GM23338 (cell line): ENCODE results near the gene KCTD8. TPM values are rescaled to one million over a fixed set of nuclear protein-coding genes. Genes with fewer than 3 reads are reported as not detected.

ENCODE experiments used
- ATAC-seq: fragments of 200-7000 bp; cut with Tn5 transposase; 3 replicates; pipeline ENCODE4 v1.9.1; 2020
- DNase-seq: peaks from one replicate; pipeline ENCODE4 v3.0.0-alpha.2; 2015; ENCODE audit warnings: low spot score
- H2AFZ ChIP-seq: fragments of 200-600 bp; sonication (generic); 2 replicates; pipeline ENCODE4 v1.8.0; 2016; ENCODE audit warnings: antibody characterized with exemption, mild to moderate bottlenecking, moderate library complexity
- H3F3A ChIP-seq: fragments of 200-600 bp; sonication (generic); replicated peaks from 2 replicates; pipeline ENCODE4 v1.8.0; 2017; ENCODE audit warnings: antibody characterized with exemption, mixed run types, low read depth
- H3K27ac ChIP-seq: fragments of 200-600 bp; sonication (generic); 2 replicates; pipeline ENCODE4 v1.6.1; 2016; ENCODE audit warnings: low read depth
- H3K27me3 ChIP-seq: fragments of 200-600 bp; sonication (generic); 2 replicates; pipeline ENCODE4 v1.8.0; 2016; ENCODE audit warnings: mild to moderate bottlenecking, mixed run types, moderate library complexity; ENCODE audit not compliant: insufficient read depth
- H3K36me3 ChIP-seq: fragments of 200-600 bp; sonication (generic); 2 replicates; pipeline ENCODE4 v1.8.0; 2016; ENCODE audit warnings: mild to moderate bottlenecking; ENCODE audit not compliant: insufficient read depth
- H3K4me1 ChIP-seq: fragments of 200-600 bp; sonication (generic); 2 replicates; pipeline ENCODE4 v1.8.0; 2016; ENCODE audit warnings: mild to moderate bottlenecking, moderate library complexity; ENCODE audit not compliant: insufficient read depth
- H3K4me2 ChIP-seq: fragments of 200-600 bp; sonication (generic); 2 replicates; pipeline ENCODE4 v1.7.1; 2017; ENCODE audit warnings: mixed run types
- H3K4me3 ChIP-seq: fragments of 200-600 bp; sonication (generic); 2 replicates; pipeline ENCODE4 v1.6.1; 2016; ENCODE audit warnings: mixed run types
- H3K79me2 ChIP-seq: fragments of 200-600 bp; sonication (generic); replicated peaks from 2 replicates; pipeline ENCODE4 v1.8.0; 2017; ENCODE audit warnings: mild to moderate bottlenecking; ENCODE audit not compliant: insufficient read depth
- H3K9me2 ChIP-seq: fragments of 200-600 bp; sonication (generic); 2 replicates; pipeline ENCODE4 v1.8.0; 2017; ENCODE audit not compliant: insufficient read depth
- H4K20me1 ChIP-seq: fragments of 200-600 bp; sonication (generic); replicated peaks from 2 replicates; pipeline ENCODE4 v1.8.0; 2017; ENCODE audit warnings: mild to moderate bottlenecking; ENCODE audit not compliant: insufficient read depth
- H3K27ac Mint-ChIP-seq: 2 replicates; pipeline ENCODE4 v1.8.0; 2020; ENCODE audit warnings: inconsistent platforms, mild to moderate bottlenecking, moderate library complexity, mixed read lengths
- H3K27me3 Mint-ChIP-seq: 3 replicates; pipeline ENCODE4 v1.8.0; 2022; ENCODE audit warnings: low read depth, mild to moderate bottlenecking, moderate library complexity, mixed read lengths, inconsistent platforms; ENCODE audit not compliant: insufficient read depth, poor library complexity
- H3K36me3 Mint-ChIP-seq: 3 replicates; pipeline ENCODE4 v1.8.0; 2021; ENCODE audit warnings: low read depth, mild to moderate bottlenecking, inconsistent platforms, moderate library complexity, mixed read lengths
- H3K4me1 Mint-ChIP-seq: 3 replicates; pipeline ENCODE4 v1.8.0; 2020; ENCODE audit warnings: mild to moderate bottlenecking, inconsistent platforms, mixed read lengths
- H3K4me3 Mint-ChIP-seq: 3 replicates; pipeline ENCODE4 v1.8.0; 2021; ENCODE audit warnings: moderate library complexity, mild to moderate bottlenecking, inconsistent platforms, mixed read lengths
- H3K9me3 Mint-ChIP-seq: 3 replicates; pipeline ENCODE4 v1.8.0; 2020; ENCODE audit warnings: moderate library complexity, mild to moderate bottlenecking, inconsistent platforms, mixed read lengths
- EZH2phosphoT487 ChIP-seq: fragments of 200-600 bp; sonication (generic); IDR thresholded peaks from one replicate; pipeline ENCODE4 v1.8.1; 2018; ENCODE audit warnings: antibody characterized with exemption; ENCODE audit not compliant: unreplicated experiment
- JUNB ChIP-seq: IDR thresholded peaks from one replicate; pipeline ENCODE4 v1.6.1; 2016; ENCODE audit warnings: antibody characterized with exemption; ENCODE audit not compliant: unreplicated experiment
- STAT1 ChIP-seq: IDR thresholded peaks from one replicate; pipeline ENCODE4 v1.6.1; 2016; ENCODE audit warnings: antibody characterized with exemption; ENCODE audit not compliant: unreplicated experiment
- ZNF114 ChIP-seq: fragments of 250-450 bp; sonication (Bioruptor Pico); IDR thresholded peaks from 2 replicates; pipeline ENCODE4 v1.5.0; 2020; ENCODE audit warnings: mild to moderate bottlenecking, moderate library complexity
- polyA plus RNA-seq: library from polyadenylated mRNA; unstranded; fragments of >200 nt; fragmentation: Nextera tagmentation; extraction: Ambion mirVana; gene quantifications from 2 replicates; pipeline ENCODE4 v1.2.1, GENCODE V29; 2016
- total RNA-seq: library from RNA; depleted of rRNA; stranded (reverse); fragments of >200 nt; shearing (Covaris generic); gene quantifications from 2 replicates; pipeline ENCODE4 v1.2.3, GENCODE V29; 2014
- TF ChIP-seq, protein P1 (sequence below): IDR thresholded peaks from one replicate; pipeline ENCODE4 v1.6.1; 2018; ENCODE audit warnings: antibody characterized with exemption; ENCODE audit not compliant: unreplicated experiment
- TF ChIP-seq, protein P2 (sequence below): fragments of 250-450 bp; sonication (Bioruptor Pico); IDR thresholded peaks from 2 replicates; pipeline ENCODE4 v1.5.0; 2020; ENCODE audit warnings: mild to moderate bottlenecking, moderate library complexity

Gene KCTD8
- total and polyA plus RNA-seq, 2 experiments from 2014 or later: 2.8 to 5.0 TPM

DNA sequence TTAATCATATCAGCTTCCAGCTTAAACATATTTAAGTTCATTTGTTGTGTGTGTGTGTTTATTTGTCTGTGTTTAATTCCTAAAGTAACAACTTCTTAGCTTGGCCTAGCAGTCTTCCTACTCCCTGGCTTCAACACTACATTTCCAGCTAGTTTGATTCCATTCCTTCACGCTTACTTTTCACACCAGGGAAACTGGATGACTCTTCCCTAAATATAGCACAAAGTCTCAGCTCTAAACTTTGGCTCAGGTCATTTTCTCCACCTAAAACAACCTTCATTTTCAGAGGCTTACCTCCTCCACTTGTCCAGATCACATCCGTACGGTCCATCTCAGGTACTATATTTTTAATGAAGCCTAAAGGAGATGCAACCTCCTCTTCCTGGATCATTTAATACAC is 94.4 kb downstream of the KCTD8 start (continued):
- no peak for TF ChIP-seq EZH2phosphoT487

DNA sequence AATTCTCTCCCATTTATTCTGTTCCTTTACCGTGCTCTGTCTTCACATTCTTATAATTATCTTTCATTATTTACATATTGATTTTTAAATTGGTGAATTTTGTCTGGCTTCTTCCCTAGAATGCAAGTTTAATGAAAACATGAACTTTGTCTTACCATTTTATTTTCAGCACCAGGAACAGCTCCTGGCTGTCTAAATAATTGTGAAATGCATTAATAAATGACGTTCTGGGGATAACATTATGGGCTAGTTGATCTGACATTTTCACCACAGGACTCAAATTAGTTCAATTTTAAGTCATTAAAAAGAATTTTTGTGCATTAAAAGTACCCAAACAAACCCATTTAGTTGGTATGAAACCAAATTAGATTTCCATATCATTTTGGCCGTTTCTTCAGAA is 97.5 kb downstream of the KCTD8 start:
- Mint-ChIP-seq H3K27me3 (no peaks in the 10 kb centered on the region), H3K4me1 (peaks cover 4% of the 10 kb centered on the region; the same call in 2 of the 3 replicates), H3K36me3 (no peaks in the 10 kb centered on the region), H3K9me3 (no peaks in the 10 kb centered on the region), H3K4me3 (no peak overlapping the region), H3K27ac (no peak overlapping the region)
- no peaks in the 10 kb centered on the region for H3F3A ChIP-seq
- H3K79me2 ChIP-seq: no peaks in the 10 kb centered on the region
- no peak overlapping the region for H3K27ac ChIP-seq
- no peak overlapping the region for H3K4me2 ChIP-seq
- H3K9me2 ChIP-seq: 0 out of 2 replicates have a peak, but pooled peaks cover 4% of the 10 kb centered on the region
- H2AFZ ChIP-seq: no peak overlapping the region
- no peaks in the 10 kb centered on the region for H4K20me1 ChIP-seq
- TF ChIP-seq JUNB: no peak
- TF ChIP-seq, protein P1, sequence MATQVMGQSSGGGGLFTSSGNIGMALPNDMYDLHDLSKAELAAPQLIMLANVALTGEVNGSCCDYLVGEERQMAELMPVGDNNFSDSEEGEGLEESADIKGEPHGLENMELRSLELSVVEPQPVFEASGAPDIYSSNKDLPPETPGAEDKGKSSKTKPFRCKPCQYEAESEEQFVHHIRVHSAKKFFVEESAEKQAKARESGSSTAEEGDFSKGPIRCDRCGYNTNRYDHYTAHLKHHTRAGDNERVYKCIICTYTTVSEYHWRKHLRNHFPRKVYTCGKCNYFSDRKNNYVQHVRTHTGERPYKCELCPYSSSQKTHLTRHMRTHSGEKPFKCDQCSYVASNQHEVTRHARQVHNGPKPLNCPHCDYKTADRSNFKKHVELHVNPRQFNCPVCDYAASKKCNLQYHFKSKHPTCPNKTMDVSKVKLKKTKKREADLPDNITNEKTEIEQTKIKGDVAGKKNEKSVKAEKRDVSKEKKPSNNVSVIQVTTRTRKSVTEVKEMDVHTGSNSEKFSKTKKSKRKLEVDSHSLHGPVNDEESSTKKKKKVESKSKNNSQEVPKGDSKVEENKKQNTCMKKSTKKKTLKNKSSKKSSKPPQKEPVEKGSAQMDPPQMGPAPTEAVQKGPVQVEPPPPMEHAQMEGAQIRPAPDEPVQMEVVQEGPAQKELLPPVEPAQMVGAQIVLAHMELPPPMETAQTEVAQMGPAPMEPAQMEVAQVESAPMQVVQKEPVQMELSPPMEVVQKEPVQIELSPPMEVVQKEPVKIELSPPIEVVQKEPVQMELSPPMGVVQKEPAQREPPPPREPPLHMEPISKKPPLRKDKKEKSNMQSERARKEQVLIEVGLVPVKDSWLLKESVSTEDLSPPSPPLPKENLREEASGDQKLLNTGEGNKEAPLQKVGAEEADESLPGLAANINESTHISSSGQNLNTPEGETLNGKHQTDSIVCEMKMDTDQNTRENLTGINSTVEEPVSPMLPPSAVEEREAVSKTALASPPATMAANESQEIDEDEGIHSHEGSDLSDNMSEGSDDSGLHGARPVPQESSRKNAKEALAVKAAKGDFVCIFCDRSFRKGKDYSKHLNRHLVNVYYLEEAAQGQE: peak; percentile 55
- DNase-seq: no peak
- no peak for ATAC-seq
- H3K4me1 ChIP-seq: no peaks in the 10 kb centered on the region
- no peaks in the 10 kb centered on the region for H3K36me3 ChIP-seq
- H3K27me3 ChIP-seq: no peaks in the 10 kb centered on the region
- no peak overlapping the region for H3K4me3 ChIP-seq

DNA sequence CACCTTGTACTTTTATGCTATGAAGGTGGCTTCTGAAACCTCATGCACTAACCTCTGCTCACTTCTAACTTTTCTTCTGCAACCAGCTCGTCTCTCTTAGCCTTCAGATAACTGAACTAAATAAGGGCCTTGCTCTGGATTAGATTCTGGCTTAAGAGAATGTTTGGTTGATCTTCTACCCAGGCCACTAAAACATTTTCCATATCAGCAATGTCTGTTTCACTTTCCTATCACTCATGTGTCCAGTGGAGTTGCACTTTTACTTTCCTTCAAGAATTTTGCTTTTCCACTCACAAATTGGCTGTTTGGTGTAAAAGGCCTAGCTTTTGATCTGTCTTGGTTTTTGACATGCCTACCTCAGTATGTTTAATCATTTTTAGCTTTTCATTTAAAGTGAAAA is 105.8 kb downstream of the KCTD8 start:
- Histone ChIP-seq H3F3A (no peaks in the 10 kb centered on the region), H3K27ac (no peak overlapping the region), H3K27me3 (no peaks in the 10 kb centered on the region), H3K79me2 (no peaks in the 10 kb centered on the region), H3K9me2 (0 out of 2 replicates have a peak, but pooled peaks cover 4% of the 10 kb centered on the region), H4K20me1 (no peaks in the 10 kb centered on the region), H2AFZ (no peak overlapping the region), H3K4me2 (no peak overlapping the region), H3K4me3 (no peak overlapping the region), H3K4me1 (peaks cover 5% of the 10 kb centered on the region; the same call in 1 of the 2 replicates), H3K36me3 (no peaks in the 10 kb centered on the region)
- ATAC-seq (no peak), DNase-seq (no peak)
- H3K27ac Mint-ChIP-seq: no peak overlapping the region
- no peak overlapping the region for H3K4me3 Mint-ChIP-seq
- no peaks in the 10 kb centered on the region for H3K27me3 Mint-ChIP-seq
- H3K36me3 Mint-ChIP-seq: 0 out of 3 replicates have a peak, but pooled peaks cover 2% of the 10 kb centered on the region
- peaks cover 13% of the 10 kb centered on the region; the same call in 2 of the 3 replicates for H3K4me1 Mint-ChIP-seq
- no peaks in the 10 kb centered on the region for H3K9me3 Mint-ChIP-seq
- TF ChIP-seq, protein P1: no peak
- TF ChIP-seq, protein P2, sequence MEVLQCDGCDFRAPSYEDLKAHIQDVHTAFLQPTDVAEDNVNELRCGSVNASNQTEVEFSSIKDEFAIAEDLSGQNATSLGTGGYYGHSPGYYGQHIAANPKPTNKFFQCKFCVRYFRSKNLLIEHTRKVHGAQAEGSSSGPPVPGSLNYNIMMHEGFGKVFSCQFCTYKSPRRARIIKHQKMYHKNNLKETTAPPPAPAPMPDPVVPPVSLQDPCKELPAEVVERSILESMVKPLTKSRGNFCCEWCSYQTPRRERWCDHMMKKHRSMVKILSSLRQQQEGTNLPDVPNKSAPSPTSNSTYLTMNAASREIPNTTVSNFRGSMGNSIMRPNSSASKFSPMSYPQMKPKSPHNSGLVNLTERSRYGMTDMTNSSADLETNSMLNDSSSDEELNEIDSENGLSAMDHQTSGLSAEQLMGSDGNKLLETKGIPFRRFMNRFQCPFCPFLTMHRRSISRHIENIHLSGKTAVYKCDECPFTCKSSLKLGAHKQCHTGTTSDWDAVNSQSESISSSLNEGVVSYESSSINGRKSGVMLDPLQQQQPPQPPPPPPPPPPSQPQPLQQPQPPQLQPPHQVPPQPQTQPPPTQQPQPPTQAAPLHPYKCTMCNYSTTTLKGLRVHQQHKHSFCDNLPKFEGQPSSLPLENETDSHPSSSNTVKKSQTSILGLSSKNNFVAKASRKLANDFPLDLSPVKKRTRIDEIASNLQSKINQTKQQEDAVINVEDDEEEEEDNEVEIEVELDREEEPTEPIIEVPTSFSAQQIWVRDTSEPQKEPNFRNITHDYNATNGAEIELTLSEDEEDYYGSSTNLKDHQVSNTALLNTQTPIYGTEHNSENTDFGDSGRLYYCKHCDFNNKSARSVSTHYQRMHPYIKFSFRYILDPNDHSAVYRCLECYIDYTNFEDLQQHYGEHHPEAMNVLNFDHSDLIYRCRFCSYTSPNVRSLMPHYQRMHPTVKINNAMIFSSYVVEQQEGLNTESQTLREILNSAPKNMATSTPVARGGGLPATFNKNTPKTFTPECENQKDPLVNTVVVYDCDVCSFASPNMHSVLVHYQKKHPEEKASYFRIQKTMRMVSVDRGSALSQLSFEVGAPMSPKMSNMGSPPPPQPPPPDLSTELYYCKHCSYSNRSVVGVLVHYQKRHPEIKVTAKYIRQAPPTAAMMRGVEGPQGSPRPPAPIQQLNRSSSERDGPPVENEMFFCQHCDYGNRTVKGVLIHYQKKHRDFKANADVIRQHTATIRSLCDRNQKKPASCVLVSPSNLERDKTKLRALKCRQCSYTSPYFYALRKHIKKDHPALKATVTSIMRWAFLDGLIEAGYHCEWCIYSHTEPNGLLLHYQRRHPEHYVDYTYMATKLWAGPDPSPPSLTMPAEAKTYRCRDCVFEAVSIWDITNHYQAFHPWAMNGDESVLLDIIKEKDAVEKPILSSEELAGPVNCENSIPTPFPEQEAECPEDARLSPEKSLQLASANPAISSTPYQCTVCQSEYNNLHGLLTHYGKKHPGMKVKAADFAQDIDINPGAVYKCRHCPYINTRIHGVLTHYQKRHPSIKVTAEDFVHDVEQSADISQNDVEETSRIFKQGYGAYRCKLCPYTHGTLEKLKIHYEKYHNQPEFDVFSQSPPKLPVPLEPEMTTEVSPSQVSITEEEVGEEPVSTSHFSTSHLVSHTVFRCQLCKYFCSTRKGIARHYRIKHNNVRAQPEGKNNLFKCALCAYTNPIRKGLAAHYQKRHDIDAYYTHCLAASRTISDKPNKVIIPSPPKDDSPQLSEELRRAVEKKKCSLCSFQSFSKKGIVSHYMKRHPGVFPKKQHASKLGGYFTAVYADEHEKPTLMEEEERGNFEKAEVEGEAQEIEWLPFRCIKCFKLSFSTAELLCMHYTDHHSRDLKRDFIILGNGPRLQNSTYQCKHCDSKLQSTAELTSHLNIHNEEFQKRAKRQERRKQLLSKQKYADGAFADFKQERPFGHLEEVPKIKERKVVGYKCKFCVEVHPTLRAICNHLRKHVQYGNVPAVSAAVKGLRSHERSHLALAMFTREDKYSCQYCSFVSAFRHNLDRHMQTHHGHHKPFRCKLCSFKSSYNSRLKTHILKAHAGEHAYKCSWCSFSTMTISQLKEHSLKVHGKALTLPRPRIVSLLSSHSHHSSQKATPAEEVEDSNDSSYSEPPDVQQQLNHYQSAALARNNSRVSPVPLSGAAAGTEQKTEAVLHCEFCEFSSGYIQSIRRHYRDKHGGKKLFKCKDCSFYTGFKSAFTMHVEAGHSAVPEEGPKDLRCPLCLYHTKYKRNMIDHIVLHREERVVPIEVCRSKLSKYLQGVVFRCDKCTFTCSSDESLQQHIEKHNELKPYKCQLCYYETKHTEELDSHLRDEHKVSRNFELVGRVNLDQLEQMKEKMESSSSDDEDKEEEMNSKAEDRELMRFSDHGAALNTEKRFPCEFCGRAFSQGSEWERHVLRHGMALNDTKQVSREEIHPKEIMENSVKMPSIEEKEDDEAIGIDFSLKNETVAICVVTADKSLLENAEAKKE (CRISPR knock-in tag): no peak
- TF ChIP-seq ZNF114 (CRISPR knock-in tag) (no peak), EZH2phosphoT487 (no peak), STAT1 (no peak)
